Stimulated activated naive CD8-positive, alpha-beta T cell treated with anti-CD3 and anti-CD28 coated beads, Interleukin-15, amount 100 ng/mL, for 72 hours (primary cell): ENCODE results near the gene DIAPH3.

Experiments
- ATAC-seq: fragments of 150-1000 bp; cut with Tn5 transposase; 2 replicates; pipeline ENCODE4 v1.10.0; 2021; ENCODE audit warnings: mild to moderate bottlenecking, moderate library complexity
- DNase-seq, 2 donors: peaks; one replicate each; pipeline ENCODE4 v3.0.0; 2021 to 2022
- H3K27ac Mint-ChIP-seq, 2 donors: one replicate each; pipeline ENCODE4 v1.8.0; 2022; ENCODE audit warnings: mild to moderate bottlenecking in 2 of 2, mixed read lengths in 2 of 2, moderate library complexity in 2 of 2
- H3K27me3 Mint-ChIP-seq: one replicate; pipeline ENCODE4 v1.8.0; 2022; ENCODE audit warnings: mixed read lengths
- H3K4me1 Mint-ChIP-seq: one replicate; pipeline ENCODE4 v1.8.0; 2022; ENCODE audit warnings: mild to moderate bottlenecking, mixed read lengths
- H3K4me3 Mint-ChIP-seq, 2 donors: one replicate each; pipeline ENCODE4 v1.8.0; 2022; ENCODE audit warnings: mild to moderate bottlenecking in 2 of 2, mixed read lengths in 2 of 2, moderate library complexity in 1 of 2
- H3K9me3 Mint-ChIP-seq, 2 donors: one replicate each; pipeline ENCODE4 v1.8.0; 2022; ENCODE audit warnings: mixed read lengths in 2 of 2

Gene DIAPH3

GRCh38 chr13:59747529-59747928 is 416.2 kb downstream of the DIAPH3 start:
- ATAC-seq (no peak), DNase-seq (no peak)
- no peaks in the 10 kb centered on the region for H3K4me1 Mint-ChIP-seq
- H3K4me3 Mint-ChIP-seq, result no peak overlapping the region
- no peak overlapping the region for H3K27ac Mint-ChIP-seq
- H3K27me3 Mint-ChIP-seq, result no peaks in the 10 kb centered on the region
- no peaks in the 10 kb centered on the region for H3K9me3 Mint-ChIP-seq

GRCh38 chr13:59746291-59746962 is 417.3 kb downstream of the DIAPH3 start:
- no peaks in the 10 kb centered on the region for H3K27me3 Mint-ChIP-seq
- no peak for DNase-seq
- no peak overlapping the region for H3K27ac Mint-ChIP-seq
- H3K9me3 Mint-ChIP-seq, result no peaks in the 10 kb centered on the region
- ATAC-seq, result no peak
- no peak overlapping the region for H3K4me3 Mint-ChIP-seq
- no peaks in the 10 kb centered on the region for H3K4me1 Mint-ChIP-seq

- ATAC-seq, result no peak
Measured at GRCh38 chr13:59745392-59745788, 418.3 kb downstream of the DIAPH3 start.

GRCh38 chr13:59744747-59745391 is 418.9 kb downstream of the DIAPH3 start:
- Mint-ChIP-seq H3K9me3 (no peaks in the 10 kb centered on the region), H3K4me1 (no peaks in the 10 kb centered on the region), H3K4me3 (no peak overlapping the region), H3K27me3 (no peaks in the 10 kb centered on the region), H3K27ac (peak overlapping the region in 1 of 2 donors; percentile 38)
- DNase-seq, result no peak
- ATAC-seq, result no peak

More at GRCh38 chr13:59745392-59745788, 418.3 kb downstream of the DIAPH3 start:
- DNase-seq, result no peak
- Mint-ChIP-seq H3K27ac (no peak overlapping the region), H3K4me1 (no peaks in the 10 kb centered on the region), H3K9me3 (no peaks in the 10 kb centered on the region), H3K4me3 (no peak overlapping the region), H3K27me3 (no peaks in the 10 kb centered on the region)

GRCh38 chr13:59743195-59743594 is 420.5 kb downstream of the DIAPH3 start:
- H3K4me3 Mint-ChIP-seq, result no peak overlapping the region
- H3K9me3 Mint-ChIP-seq, result no peaks in the 10 kb centered on the region
- no peaks in the 10 kb centered on the region for H3K4me1 Mint-ChIP-seq
- ATAC-seq (no peak), DNase-seq (no peak)
- peak overlapping the region in 1 of 2 donors; percentile 4 for H3K27ac Mint-ChIP-seq
- no peaks in the 10 kb centered on the region for H3K27me3 Mint-ChIP-seq

GRCh38 chr13:59742467-59742866 is 421.3 kb downstream of the DIAPH3 start:
- Mint-ChIP-seq H3K27me3 (no peaks in the 10 kb centered on the region), H3K4me3 (no peak overlapping the region), H3K4me1 (no peaks in the 10 kb centered on the region), H3K27ac (peak overlapping the region in 1 of 2 donors; percentile 80), H3K9me3 (no peaks in the 10 kb centered on the region)
- ATAC-seq (no peak), DNase-seq (no peak)

- no peak overlapping the region for H3K4me3 Mint-ChIP-seq
- H3K27me3 Mint-ChIP-seq, result no peaks in the 10 kb centered on the region
- no peak for ATAC-seq
- no peak for DNase-seq
- no peaks in the 10 kb centered on the region for H3K9me3 Mint-ChIP-seq
- no peaks in the 10 kb centered on the region for H3K4me1 Mint-ChIP-seq
- no peak overlapping the region for H3K27ac Mint-ChIP-seq
Measured at GRCh38 chr13:59738921-59739320, 424.8 kb downstream of the DIAPH3 start.

GRCh38 chr13:59734393-59734792 is 429.3 kb downstream of the DIAPH3 start:
- DNase-seq (no peak), ATAC-seq (no peak)
- no peaks in the 10 kb centered on the region for H3K4me1 Mint-ChIP-seq
- no peaks in the 10 kb centered on the region for H3K27me3 Mint-ChIP-seq
- no peak overlapping the region for H3K4me3 Mint-ChIP-seq
- H3K9me3 Mint-ChIP-seq, result no peaks in the 10 kb centered on the region
- H3K27ac Mint-ChIP-seq, result no peak overlapping the region

- Mint-ChIP-seq H3K4me1 (no peaks in the 10 kb centered on the region), H3K27ac (no peak overlapping the region), H3K9me3 (no peaks in the 10 kb centered on the region), H3K27me3 (no peaks in the 10 kb centered on the region), H3K4me3 (no peak overlapping the region)
- ATAC-seq (no peak), DNase-seq (no peak)
Measured at GRCh38 chr13:59733744-59734143, 430.0 kb downstream of the DIAPH3 start.

- Mint-ChIP-seq H3K9me3 (no peaks in the 10 kb centered on the region), H3K27me3 (no peaks in the 10 kb centered on the region), H3K4me3 (no peak overlapping the region), H3K4me1 (no peaks in the 10 kb centered on the region), H3K27ac (no peak overlapping the region)
- ATAC-seq (no peak), DNase-seq (no peak)
Measured at GRCh38 chr13:59730026-59730425, 433.7 kb downstream of the DIAPH3 start.

GRCh38 chr13:59728896-59729545 is 434.7 kb downstream of the DIAPH3 start:
- Mint-ChIP-seq H3K4me1 (no peaks in the 10 kb centered on the region), H3K27me3 (no peaks in the 10 kb centered on the region), H3K4me3 (no peak overlapping the region), H3K9me3 (no peaks in the 10 kb centered on the region), H3K27ac (no peak overlapping the region)
- ATAC-seq (no peak), DNase-seq (no peak)

GRCh38 chr13:59721926-59722910 is 441.5 kb downstream of the DIAPH3 start:
- Mint-ChIP-seq H3K27me3 (no peaks in the 10 kb centered on the region), H3K4me1 (peaks cover 8% of the 10 kb centered on the region), H3K4me3 (no peak overlapping the region), H3K9me3 (no peaks in the 10 kb centered on the region), H3K27ac (no peak overlapping the region)
- ATAC-seq, result peak; percentile 28
- DNase-seq, result no peak

GRCh38 chr13:59715611-59716010 is 448.1 kb downstream of the DIAPH3 start:
- Mint-ChIP-seq H3K27ac (no peak overlapping the region), H3K4me3 (no peak overlapping the region), H3K27me3 (no peaks in the 10 kb centered on the region), H3K9me3 (no peaks in the 10 kb centered on the region), H3K4me1 (no peaks in the 10 kb centered on the region)
- DNase-seq (no peak), ATAC-seq (no peak)

- ATAC-seq (peak; percentile 53), DNase-seq (no peak)
- H3K27me3 Mint-ChIP-seq, result no peaks in the 10 kb centered on the region
- H3K4me1 Mint-ChIP-seq, result no peaks in the 10 kb centered on the region
- H3K9me3 Mint-ChIP-seq, result no peaks in the 10 kb centered on the region
- no peak overlapping the region for H3K27ac Mint-ChIP-seq
- no peak overlapping the region for H3K4me3 Mint-ChIP-seq
Measured at GRCh38 chr13:59710996-59711701, 452.6 kb downstream of the DIAPH3 start.

- H3K4me3 Mint-ChIP-seq, result no peak overlapping the region
- H3K4me1 Mint-ChIP-seq, result no peaks in the 10 kb centered on the region
- no peak for ATAC-seq
- H3K9me3 Mint-ChIP-seq, result no peaks in the 10 kb centered on the region
- no peak overlapping the region for H3K27ac Mint-ChIP-seq
- no peaks in the 10 kb centered on the region for H3K27me3 Mint-ChIP-seq
- no peak for DNase-seq
Measured at GRCh38 chr13:59710416-59710815, 453.3 kb downstream of the DIAPH3 start.
